Stimulated activated memory B cell treated with anti-CD40 and anti-IgM and Interleukin-4, amounts not matched to agents 10 μg/mL and 1 μg/mL and 100 μg/mL, for 72 hours (primary cell): ENCODE measurements around the gene FIGN.

Experiments
- ATAC-seq: fragments of 150-1000 bp; cut with Tn5 transposase; 2 replicates; pipeline ENCODE4 v1.10.0; 2021
- H3K27ac Mint-ChIP-seq: one replicate; pipeline ENCODE4 v1.8.0; 2022; ENCODE audit warnings: mild to moderate bottlenecking, mixed read lengths
- H3K27me3 Mint-ChIP-seq: one replicate; pipeline ENCODE4 v1.8.0; 2022; ENCODE audit warnings: mixed read lengths
- H3K36me3 Mint-ChIP-seq: one replicate; pipeline ENCODE4 v1.8.0; 2022; ENCODE audit warnings: mixed read lengths
- H3K4me1 Mint-ChIP-seq: one replicate; pipeline ENCODE4 v1.8.0; 2022; ENCODE audit warnings: mixed read lengths
- H3K4me3 Mint-ChIP-seq: one replicate; pipeline ENCODE4 v1.8.0; 2022; ENCODE audit warnings: mild to moderate bottlenecking, moderate library complexity, mixed read lengths
- H3K9me3 Mint-ChIP-seq: one replicate; pipeline ENCODE4 v1.8.0; 2022; ENCODE audit warnings: mixed read lengths

FIGN gene

GRCh38 chr2:163605779-163606178 is 130.0 kb downstream of the FIGN start:
- peaks cover 3% of the 10 kb centered on the region for H3K9me3 Mint-ChIP-seq
- ATAC-seq = no peak
- H3K4me3 Mint-ChIP-seq = no peak overlapping the region
- H3K27ac Mint-ChIP-seq = no peak overlapping the region
- H3K36me3 Mint-ChIP-seq = no peaks in the 10 kb centered on the region
- no peaks in the 10 kb centered on the region for H3K27me3 Mint-ChIP-seq
- H3K4me1 Mint-ChIP-seq = no peaks in the 10 kb centered on the region

DNA sequence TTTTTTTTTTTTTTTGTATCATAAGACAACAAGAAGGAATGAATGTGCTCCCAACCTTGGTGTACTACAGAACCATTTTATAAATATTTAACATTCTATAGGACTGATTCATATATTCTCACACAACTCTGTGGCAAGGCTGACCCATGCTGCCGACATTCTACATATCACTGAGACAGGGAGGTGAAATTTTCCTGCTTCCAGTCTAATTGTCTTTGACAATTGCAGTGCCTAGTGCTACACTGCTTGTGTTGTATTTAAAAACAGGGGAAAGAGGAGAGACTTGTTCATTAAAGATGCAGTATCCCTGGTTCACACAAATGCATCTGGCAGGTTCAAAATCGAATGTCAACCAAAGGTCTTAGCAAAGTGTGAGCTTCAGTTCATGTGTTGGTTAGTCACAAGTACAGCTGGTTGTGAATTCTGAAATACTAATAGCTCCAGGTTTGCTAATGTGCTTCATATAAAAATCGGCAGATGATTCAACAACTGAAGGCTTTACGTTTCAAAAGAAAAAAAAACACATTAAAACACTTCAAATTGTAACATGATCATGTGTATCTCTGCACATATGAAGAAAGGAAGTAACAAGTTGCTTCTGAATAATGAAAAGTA is 130.8 kb downstream of the FIGN start:
- H3K27ac Mint-ChIP-seq = no peak overlapping the region
- no peaks in the 10 kb centered on the region for H3K27me3 Mint-ChIP-seq
- H3K4me3 Mint-ChIP-seq = no peak overlapping the region
- no peaks in the 10 kb centered on the region for H3K4me1 Mint-ChIP-seq
- no peak for ATAC-seq
- no peaks in the 10 kb centered on the region for H3K36me3 Mint-ChIP-seq
- peaks cover 3% of the 10 kb centered on the region for H3K9me3 Mint-ChIP-seq

- peaks cover 3% of the 10 kb centered on the region for H3K9me3 Mint-ChIP-seq
- no peaks in the 10 kb centered on the region for H3K27me3 Mint-ChIP-seq
- no peak overlapping the region for H3K4me3 Mint-ChIP-seq
- H3K27ac Mint-ChIP-seq = no peak overlapping the region
- no peak for ATAC-seq
- H3K36me3 Mint-ChIP-seq = no peaks in the 10 kb centered on the region
- H3K4me1 Mint-ChIP-seq = no peaks in the 10 kb centered on the region
Measured at GRCh38 chr2:163602196-163602595, 133.6 kb downstream of the FIGN start.

DNA sequence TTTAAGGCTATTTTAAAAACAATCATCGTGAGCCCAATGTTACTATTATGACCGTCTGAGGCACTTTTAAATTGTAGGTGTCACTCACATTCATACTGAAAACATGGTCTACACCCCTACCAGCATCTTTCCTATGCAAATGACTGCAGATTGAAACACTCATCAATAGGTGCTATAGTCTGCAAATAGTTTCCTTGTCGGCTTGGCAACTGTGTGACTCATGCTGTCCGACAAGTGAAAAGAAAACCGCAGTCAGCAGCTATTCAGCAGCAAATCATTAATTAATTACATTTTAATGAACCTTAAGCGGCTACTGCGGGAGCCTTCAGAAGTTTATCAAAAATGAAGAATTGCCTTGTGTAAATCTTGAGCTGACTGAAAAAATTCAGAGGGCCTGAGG is 134.4 kb downstream of the FIGN start:
- Mint-ChIP-seq H3K36me3 (no peaks in the 10 kb centered on the region), H3K4me1 (no peaks in the 10 kb centered on the region), H3K4me3 (no peak overlapping the region), H3K9me3 (peaks cover 3% of the 10 kb centered on the region), H3K27ac (no peak overlapping the region), H3K27me3 (no peaks in the 10 kb centered on the region)
- no peak for ATAC-seq

- H3K4me1 Mint-ChIP-seq = no peaks in the 10 kb centered on the region
- no peak overlapping the region for H3K4me3 Mint-ChIP-seq
- no peaks in the 10 kb centered on the region for H3K36me3 Mint-ChIP-seq
- no peak for ATAC-seq
- no peak overlapping the region for H3K27ac Mint-ChIP-seq
- peaks cover 3% of the 10 kb centered on the region for H3K9me3 Mint-ChIP-seq
- H3K27me3 Mint-ChIP-seq = no peaks in the 10 kb centered on the region
Measured at GRCh38 chr2:163600801-163601200, 135.0 kb downstream of the FIGN start.

DNA sequence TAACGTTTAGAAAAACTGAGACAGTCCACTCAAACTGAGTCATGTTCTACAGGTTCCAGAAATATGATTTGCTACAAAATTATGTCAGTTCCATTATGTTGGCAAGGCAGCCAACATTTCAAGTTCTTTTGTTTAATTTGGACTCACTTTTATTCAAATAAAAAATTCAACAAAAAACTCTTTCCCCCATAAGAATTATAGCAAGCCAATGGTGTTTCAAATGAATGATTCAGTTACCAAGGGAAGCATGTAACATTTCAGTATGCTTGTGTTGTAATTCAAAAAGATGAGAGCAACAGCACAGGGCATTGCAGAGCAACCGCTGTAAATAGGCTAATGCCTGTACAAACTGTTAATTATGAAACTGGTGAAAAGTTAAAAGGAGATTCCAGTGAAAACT is 140.8 kb downstream of the FIGN start:
- Mint-ChIP-seq H3K4me1 (no peaks in the 10 kb centered on the region), H3K27ac (no peak overlapping the region), H3K27me3 (no peaks in the 10 kb centered on the region), H3K4me3 (no peak overlapping the region), H3K36me3 (no peaks in the 10 kb centered on the region), H3K9me3 (no peaks in the 10 kb centered on the region)
- no peak for ATAC-seq

- Mint-ChIP-seq H3K9me3 (no peaks in the 10 kb centered on the region), H3K36me3 (no peaks in the 10 kb centered on the region), H3K4me3 (no peak overlapping the region), H3K27me3 (no peaks in the 10 kb centered on the region), H3K4me1 (no peaks in the 10 kb centered on the region), H3K27ac (no peak overlapping the region)
- no peak for ATAC-seq
Measured at GRCh38 chr2:163594497-163594896, 141.3 kb downstream of the FIGN start.

GRCh38 chr2:163593982-163594381 is 141.8 kb downstream of the FIGN start:
- Mint-ChIP-seq H3K4me1 (no peaks in the 10 kb centered on the region), H3K27ac (no peak overlapping the region), H3K9me3 (no peaks in the 10 kb centered on the region), H3K27me3 (no peaks in the 10 kb centered on the region), H3K4me3 (no peak overlapping the region), H3K36me3 (no peaks in the 10 kb centered on the region)
- no peak for ATAC-seq

- Mint-ChIP-seq H3K4me1 (no peaks in the 10 kb centered on the region), H3K9me3 (no peaks in the 10 kb centered on the region), H3K27me3 (no peaks in the 10 kb centered on the region)
Measured at GRCh38 chr2:163592954-163593622, 142.7 kb downstream of the FIGN start.

DNA sequence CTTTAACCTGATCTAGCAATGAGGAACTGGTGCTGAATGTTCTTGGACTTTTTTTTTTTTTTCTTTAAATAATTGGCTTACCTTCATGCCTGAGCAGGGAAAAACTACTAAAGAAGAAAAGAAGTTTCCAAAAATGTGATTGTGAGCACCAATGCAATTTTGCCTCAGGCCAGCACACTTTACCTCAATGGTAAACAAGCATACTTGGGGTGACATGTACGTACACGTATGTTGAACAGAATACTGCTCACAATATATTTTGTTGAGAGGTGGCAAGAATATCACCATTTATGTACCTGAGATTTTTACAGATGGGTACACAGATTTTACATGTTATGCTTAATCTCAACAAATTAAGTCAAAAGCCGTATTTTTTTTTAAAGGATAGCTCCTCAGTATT is 144.3 kb downstream of the FIGN start:
- ATAC-seq = no peak
- Mint-ChIP-seq H3K27me3 (no peaks in the 10 kb centered on the region), H3K9me3 (no peaks in the 10 kb centered on the region), H3K4me3 (no peak overlapping the region), H3K27ac (no peak overlapping the region), H3K36me3 (no peaks in the 10 kb centered on the region), H3K4me1 (no peaks in the 10 kb centered on the region)

More at GRCh38 chr2:163592954-163593622, 142.7 kb downstream of the FIGN start:
- Mint-ChIP-seq H3K27ac (no peak overlapping the region), H3K36me3 (no peaks in the 10 kb centered on the region), H3K4me3 (no peak overlapping the region)
- no peak for ATAC-seq

DNA sequence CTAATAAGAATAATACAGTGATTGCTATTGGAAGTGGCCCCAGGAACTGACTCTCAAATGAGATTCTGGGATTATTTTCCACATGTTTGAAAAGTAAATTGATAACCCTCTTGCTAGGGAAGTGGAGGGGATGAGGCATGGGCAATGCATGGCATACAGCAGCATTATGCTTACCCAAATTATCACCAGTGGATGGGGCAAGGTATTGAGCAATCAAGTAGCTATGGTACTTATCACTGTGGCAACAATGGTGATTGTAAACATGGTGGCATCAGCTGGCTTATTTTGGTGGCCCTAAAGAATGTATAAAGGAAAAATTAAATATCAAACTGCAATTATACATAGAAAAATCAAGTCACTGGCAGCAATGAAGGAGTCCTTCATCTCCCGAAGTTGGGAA is 155.1 kb downstream of the FIGN start:
- no peak overlapping the region for H3K4me3 Mint-ChIP-seq
- no peaks in the 10 kb centered on the region for H3K27me3 Mint-ChIP-seq
- H3K27ac Mint-ChIP-seq = no peak overlapping the region
- no peaks in the 10 kb centered on the region for H3K4me1 Mint-ChIP-seq
- no peaks in the 10 kb centered on the region for H3K36me3 Mint-ChIP-seq
- no peaks in the 10 kb centered on the region for H3K9me3 Mint-ChIP-seq
- no peak for ATAC-seq

- H3K27me3 Mint-ChIP-seq = no peaks in the 10 kb centered on the region
- no peaks in the 10 kb centered on the region for H3K4me1 Mint-ChIP-seq
- no peak overlapping the region for H3K27ac Mint-ChIP-seq
- no peak overlapping the region for H3K4me3 Mint-ChIP-seq
- no peak for ATAC-seq
- no peaks in the 10 kb centered on the region for H3K9me3 Mint-ChIP-seq
- H3K36me3 Mint-ChIP-seq = no peaks in the 10 kb centered on the region
Measured at GRCh38 chr2:163574309-163574708, 161.5 kb downstream of the FIGN start.

GRCh38 chr2:163573652-163574051 is 162.2 kb downstream of the FIGN start:
- Mint-ChIP-seq H3K27ac (no peak overlapping the region), H3K4me1 (no peaks in the 10 kb centered on the region), H3K27me3 (no peaks in the 10 kb centered on the region), H3K4me3 (no peak overlapping the region), H3K9me3 (no peaks in the 10 kb centered on the region), H3K36me3 (no peaks in the 10 kb centered on the region)
- ATAC-seq = no peak

GRCh38 chr2:163572850-163573249 is 163.0 kb downstream of the FIGN start:
- ATAC-seq = no peak
- Mint-ChIP-seq H3K27ac (no peak overlapping the region), H3K4me3 (no peak overlapping the region), H3K27me3 (no peaks in the 10 kb centered on the region), H3K36me3 (no peaks in the 10 kb centered on the region), H3K9me3 (no peaks in the 10 kb centered on the region), H3K4me1 (no peaks in the 10 kb centered on the region)

- ATAC-seq = no peak
- H3K4me3 Mint-ChIP-seq = no peak overlapping the region
- no peaks in the 10 kb centered on the region for H3K27me3 Mint-ChIP-seq
- no peaks in the 10 kb centered on the region for H3K36me3 Mint-ChIP-seq
- H3K9me3 Mint-ChIP-seq = no peaks in the 10 kb centered on the region
- H3K4me1 Mint-ChIP-seq = no peaks in the 10 kb centered on the region
- no peak overlapping the region for H3K27ac Mint-ChIP-seq
Measured at GRCh38 chr2:163571423-163572102, 164.2 kb downstream of the FIGN start.

- Mint-ChIP-seq H3K27ac (no peak overlapping the region), H3K27me3 (no peaks in the 10 kb centered on the region), H3K4me1 (no peaks in the 10 kb centered on the region), H3K36me3 (no peaks in the 10 kb centered on the region), H3K9me3 (no peaks in the 10 kb centered on the region), H3K4me3 (no peak overlapping the region)
- no peak for ATAC-seq
Measured at GRCh38 chr2:163570391-163570790, 165.4 kb downstream of the FIGN start.
